GM19468 (cell line): ENCODE measurements around the gene RBP7.

Experiments used
- ATAC-seq: cut with Tn5 transposase; IDR thresholded peaks from one replicate; pipeline ENCODE4 v1.9.1; 2021; ENCODE audit warnings: mild to moderate bottlenecking, moderate library complexity, moderate number of reproducible peaks; ENCODE audit not compliant: unreplicated experiment; ENCODE audit errors: extremely low read depth

RBP7 gene

GRCh38 chr1:10063878-10064277 is 66.8 kb downstream of the RBP7 start:
- ATAC-seq = no peak

GRCh38 chr1:10064416-10065343 is 67.7 kb downstream of the RBP7 start:
- no peak for ATAC-seq

- ATAC-seq = no peak
Observed at GRCh38 chr1:10065344-10065685, 68.3 kb downstream of the RBP7 start.
